ENCODE measurements around the gene VRK3. TPM values are rescaled to one million over a fixed set of nuclear protein-coding genes. Genes with fewer than 3 reads are reported as not detected.

VRK3 gene
- total RNA-seq, 1 experiment from 2014 or later = 33.4 TPM

DNA sequence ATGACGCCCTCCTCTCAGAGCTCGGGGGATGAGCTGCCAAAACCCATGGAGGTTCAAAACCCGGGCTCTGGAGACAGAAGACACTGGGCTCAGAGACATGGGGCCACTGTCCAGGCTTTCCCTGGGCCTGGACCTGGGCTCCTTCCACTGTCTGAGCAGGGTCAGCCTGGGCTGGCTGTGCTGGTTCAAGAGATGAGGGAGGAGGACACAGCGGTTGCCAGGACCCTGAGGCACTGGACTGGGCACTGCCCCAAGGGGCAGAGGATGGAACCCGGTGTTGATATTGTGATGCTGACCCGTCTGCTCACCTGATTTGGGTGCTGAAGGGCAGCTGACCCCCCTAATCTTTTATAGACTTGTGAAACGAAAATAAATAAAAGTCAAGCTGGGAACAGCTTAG, 50.1 kb downstream of the VRK3 start (continued):
- TF ChIP-seq, protein P1, sequence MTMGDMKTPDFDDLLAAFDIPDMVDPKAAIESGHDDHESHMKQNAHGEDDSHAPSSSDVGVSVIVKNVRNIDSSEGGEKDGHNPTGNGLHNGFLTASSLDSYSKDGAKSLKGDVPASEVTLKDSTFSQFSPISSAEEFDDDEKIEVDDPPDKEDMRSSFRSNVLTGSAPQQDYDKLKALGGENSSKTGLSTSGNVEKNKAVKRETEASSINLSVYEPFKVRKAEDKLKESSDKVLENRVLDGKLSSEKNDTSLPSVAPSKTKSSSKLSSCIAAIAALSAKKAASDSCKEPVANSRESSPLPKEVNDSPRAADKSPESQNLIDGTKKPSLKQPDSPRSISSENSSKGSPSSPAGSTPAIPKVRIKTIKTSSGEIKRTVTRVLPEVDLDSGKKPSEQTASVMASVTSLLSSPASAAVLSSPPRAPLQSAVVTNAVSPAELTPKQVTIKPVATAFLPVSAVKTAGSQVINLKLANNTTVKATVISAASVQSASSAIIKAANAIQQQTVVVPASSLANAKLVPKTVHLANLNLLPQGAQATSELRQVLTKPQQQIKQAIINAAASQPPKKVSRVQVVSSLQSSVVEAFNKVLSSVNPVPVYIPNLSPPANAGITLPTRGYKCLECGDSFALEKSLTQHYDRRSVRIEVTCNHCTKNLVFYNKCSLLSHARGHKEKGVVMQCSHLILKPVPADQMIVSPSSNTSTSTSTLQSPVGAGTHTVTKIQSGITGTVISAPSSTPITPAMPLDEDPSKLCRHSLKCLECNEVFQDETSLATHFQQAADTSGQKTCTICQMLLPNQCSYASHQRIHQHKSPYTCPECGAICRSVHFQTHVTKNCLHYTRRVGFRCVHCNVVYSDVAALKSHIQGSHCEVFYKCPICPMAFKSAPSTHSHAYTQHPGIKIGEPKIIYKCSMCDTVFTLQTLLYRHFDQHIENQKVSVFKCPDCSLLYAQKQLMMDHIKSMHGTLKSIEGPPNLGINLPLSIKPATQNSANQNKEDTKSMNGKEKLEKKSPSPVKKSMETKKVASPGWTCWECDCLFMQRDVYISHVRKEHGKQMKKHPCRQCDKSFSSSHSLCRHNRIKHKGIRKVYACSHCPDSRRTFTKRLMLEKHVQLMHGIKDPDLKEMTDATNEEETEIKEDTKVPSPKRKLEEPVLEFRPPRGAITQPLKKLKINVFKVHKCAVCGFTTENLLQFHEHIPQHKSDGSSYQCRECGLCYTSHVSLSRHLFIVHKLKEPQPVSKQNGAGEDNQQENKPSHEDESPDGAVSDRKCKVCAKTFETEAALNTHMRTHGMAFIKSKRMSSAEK (CRISPR knock-in tag; IDR thresholded peaks at IDR 0.05; ENCODE audit: borderline replicate concordance) = no peak
- TF ChIP-seq, protein P2, sequence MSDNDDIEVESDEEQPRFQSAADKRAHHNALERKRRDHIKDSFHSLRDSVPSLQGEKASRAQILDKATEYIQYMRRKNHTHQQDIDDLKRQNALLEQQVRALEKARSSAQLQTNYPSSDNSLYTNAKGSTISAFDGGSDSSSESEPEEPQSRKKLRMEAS (CRISPR knock-in tag; IDR thresholded peaks at IDR 0.05) = no peak
- TF ChIP-seq, protein P3, sequence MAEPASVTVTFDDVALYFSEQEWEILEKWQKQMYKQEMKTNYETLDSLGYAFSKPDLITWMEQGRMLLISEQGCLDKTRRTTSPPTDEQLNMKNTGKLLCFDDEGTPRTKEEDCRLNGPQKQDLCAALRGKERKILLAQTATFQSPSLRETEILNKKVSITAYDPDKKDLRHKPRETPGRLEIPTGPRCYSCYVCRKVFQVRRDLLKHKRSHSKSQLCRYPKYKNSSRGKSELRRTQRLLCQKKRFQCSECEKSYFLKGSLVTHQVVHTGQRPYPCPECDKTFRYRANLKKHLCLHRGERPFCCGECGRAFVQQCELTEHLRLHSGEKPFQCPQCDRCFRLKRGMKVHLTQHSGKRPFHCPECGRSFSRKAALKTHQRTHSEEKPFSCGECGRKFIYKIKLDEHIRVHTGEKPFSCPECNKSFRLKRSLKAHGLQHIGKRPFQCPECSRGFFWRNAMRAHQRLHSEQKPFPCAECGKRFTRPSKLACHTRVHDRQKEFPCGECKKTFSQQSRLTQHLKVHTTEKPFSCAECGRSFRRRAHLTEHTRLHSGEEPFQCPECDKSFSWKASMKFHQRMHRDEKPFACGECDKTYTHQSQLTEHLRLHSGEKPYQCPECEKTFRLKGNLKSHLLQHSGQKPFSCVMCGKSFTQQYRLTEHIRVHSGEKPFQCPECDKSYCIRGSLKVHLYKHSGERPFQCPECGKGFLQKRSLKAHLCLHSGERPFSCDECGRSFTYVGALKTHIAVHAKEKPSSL (CRISPR knock-in tag; conservative IDR thresholded peaks at IDR 0.05) = no peak
- TF ChIP-seq, protein P4, sequence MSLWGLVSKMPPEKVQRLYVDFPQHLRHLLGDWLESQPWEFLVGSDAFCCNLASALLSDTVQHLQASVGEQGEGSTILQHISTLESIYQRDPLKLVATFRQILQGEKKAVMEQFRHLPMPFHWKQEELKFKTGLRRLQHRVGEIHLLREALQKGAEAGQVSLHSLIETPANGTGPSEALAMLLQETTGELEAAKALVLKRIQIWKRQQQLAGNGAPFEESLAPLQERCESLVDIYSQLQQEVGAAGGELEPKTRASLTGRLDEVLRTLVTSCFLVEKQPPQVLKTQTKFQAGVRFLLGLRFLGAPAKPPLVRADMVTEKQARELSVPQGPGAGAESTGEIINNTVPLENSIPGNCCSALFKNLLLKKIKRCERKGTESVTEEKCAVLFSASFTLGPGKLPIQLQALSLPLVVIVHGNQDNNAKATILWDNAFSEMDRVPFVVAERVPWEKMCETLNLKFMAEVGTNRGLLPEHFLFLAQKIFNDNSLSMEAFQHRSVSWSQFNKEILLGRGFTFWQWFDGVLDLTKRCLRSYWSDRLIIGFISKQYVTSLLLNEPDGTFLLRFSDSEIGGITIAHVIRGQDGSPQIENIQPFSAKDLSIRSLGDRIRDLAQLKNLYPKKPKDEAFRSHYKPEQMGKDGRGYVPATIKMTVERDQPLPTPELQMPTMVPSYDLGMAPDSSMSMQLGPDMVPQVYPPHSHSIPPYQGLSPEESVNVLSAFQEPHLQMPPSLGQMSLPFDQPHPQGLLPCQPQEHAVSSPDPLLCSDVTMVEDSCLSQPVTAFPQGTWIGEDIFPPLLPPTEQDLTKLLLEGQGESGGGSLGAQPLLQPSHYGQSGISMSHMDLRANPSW (CRISPR knock-in tag; conservative IDR thresholded peaks at IDR 0.05; ENCODE audit: low read depth) = no peak
- TF ChIP-seq, protein P5, sequence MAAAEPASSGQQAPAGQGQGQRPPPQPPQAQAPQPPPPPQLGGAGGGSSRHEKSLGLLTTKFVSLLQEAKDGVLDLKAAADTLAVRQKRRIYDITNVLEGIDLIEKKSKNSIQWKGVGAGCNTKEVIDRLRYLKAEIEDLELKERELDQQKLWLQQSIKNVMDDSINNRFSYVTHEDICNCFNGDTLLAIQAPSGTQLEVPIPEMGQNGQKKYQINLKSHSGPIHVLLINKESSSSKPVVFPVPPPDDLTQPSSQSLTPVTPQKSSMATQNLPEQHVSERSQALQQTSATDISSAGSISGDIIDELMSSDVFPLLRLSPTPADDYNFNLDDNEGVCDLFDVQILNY (CRISPR knock-in tag; IDR thresholded peaks at IDR 0.05) = no peak

DNA sequence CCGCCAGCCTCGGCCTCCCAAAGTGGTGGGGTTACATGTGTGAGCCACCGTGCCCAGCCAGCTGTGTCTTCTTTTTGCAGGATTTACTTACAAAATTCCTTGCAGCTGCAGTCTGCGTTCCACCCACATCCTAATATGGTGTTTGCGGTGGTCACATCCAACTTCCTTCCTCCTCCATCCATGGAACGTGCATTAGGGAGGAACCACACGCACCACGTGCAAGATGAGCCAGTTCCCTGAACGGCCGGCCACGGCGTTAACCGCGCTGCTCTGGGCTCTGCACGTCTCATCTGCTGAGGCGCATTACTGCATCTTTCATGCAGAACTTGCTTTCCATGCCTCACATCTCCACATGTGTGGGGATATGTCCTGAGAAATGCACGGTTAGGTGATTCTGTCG, 51.2 kb downstream of the VRK3 start:
- CTCF ChIA-PET = no interaction called here
- no peak overlapping the region for H3K27ac Mint-ChIP-seq
- H3K27me3 Mint-ChIP-seq (ENCODE audit: low read depth) = no peaks in the 10 kb centered on the region
- no peaks in the 10 kb centered on the region for H3K4me1 Mint-ChIP-seq
- POLR2A ChIA-PET = no interaction called here
- DNase-seq (ENCODE audit: low spot score) = no peak
- 0 out of 2 replicates have a peak, but pooled peaks cover 2% of the 10 kb centered on the region for H3K36me3 Mint-ChIP-seq
- no peak overlapping the region for H3K4me3 Mint-ChIP-seq
- H3K9me3 Mint-ChIP-seq = no peaks in the 10 kb centered on the region
- ATAC-seq = no peak
- TF ChIP-seq ESRRA (CRISPR knock-in tag; IDR thresholded peaks at IDR 0.05; ENCODE audit: borderline replicate concordance) (no peak), ZNF121 (CRISPR knock-in tag; IDR thresholded peaks at IDR 0.05) (no peak), RELA (CRISPR knock-in tag; IDR thresholded peaks at IDR 0.05; ENCODE audit: borderline replicate concordance) (no peak), ZNF263 (CRISPR knock-in tag; IDR thresholded peaks at IDR 0.05; ENCODE audit: low read depth) (no peak), ATF1 (CRISPR knock-in tag; IDR thresholded peaks at IDR 0.05) (no peak), TEAD1 (CRISPR knock-in tag; IDR thresholded peaks at IDR 0.05) (no peak), ZNF396 (CRISPR knock-in tag; IDR thresholded peaks at IDR 0.05; ENCODE audit: borderline replicate concordance) (no peak), MXD4 (CRISPR knock-in tag; IDR thresholded peaks at IDR 0.05; ENCODE audit: borderline replicate concordance) (no peak), SP1 (CRISPR knock-in tag; conservative IDR thresholded peaks at IDR 0.05) (no peak)
- TF ChIP-seq, protein P3 (CRISPR knock-in tag; conservative IDR thresholded peaks at IDR 0.05) = no peak
- TF ChIP-seq, protein P6, sequence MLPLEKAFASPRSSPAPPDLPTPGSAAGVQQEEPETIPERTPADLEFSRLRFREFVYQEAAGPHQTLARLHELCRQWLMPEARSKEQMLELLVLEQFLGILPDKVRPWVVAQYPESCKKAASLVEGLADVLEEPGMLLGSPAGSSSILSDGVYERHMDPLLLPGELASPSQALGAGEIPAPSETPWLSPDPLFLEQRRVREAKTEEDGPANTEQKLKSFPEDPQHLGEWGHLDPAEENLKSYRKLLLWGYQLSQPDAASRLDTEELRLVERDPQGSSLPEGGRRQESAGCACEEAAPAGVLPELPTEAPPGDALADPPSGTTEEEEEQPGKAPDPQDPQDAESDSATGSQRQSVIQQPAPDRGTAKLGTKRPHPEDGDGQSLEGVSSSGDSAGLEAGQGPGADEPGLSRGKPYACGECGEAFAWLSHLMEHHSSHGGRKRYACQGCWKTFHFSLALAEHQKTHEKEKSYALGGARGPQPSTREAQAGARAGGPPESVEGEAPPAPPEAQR (CRISPR knock-in tag; IDR thresholded peaks at IDR 0.05) = no peak
- TF ChIP-seq, protein P7, sequence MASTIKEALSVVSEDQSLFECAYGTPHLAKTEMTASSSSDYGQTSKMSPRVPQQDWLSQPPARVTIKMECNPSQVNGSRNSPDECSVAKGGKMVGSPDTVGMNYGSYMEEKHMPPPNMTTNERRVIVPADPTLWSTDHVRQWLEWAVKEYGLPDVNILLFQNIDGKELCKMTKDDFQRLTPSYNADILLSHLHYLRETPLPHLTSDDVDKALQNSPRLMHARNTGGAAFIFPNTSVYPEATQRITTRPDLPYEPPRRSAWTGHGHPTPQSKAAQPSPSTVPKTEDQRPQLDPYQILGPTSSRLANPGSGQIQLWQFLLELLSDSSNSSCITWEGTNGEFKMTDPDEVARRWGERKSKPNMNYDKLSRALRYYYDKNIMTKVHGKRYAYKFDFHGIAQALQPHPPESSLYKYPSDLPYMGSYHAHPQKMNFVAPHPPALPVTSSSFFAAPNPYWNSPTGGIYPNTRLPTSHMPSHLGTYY (CRISPR knock-in tag; IDR thresholded peaks at IDR 0.05) = no peak
- TF ChIP-seq, protein P8, sequence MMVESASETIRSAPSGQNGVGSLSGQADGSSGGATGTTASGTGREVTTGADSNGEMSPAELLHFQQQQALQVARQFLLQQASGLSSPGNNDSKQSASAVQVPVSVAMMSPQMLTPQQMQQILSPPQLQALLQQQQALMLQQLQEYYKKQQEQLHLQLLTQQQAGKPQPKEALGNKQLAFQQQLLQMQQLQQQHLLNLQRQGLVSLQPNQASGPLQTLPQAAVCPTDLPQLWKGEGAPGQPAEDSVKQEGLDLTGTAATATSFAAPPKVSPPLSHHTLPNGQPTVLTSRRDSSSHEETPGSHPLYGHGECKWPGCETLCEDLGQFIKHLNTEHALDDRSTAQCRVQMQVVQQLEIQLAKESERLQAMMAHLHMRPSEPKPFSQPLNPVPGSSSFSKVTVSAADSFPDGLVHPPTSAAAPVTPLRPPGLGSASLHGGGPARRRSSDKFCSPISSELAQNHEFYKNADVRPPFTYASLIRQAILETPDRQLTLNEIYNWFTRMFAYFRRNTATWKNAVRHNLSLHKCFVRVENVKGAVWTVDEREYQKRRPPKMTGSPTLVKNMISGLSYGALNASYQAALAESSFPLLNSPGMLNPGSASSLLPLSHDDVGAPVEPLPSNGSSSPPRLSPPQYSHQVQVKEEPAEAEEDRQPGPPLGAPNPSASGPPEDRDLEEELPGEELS (CRISPR knock-in tag; IDR thresholded peaks at IDR 0.05) = no peak

Data from WTC11 (cell line).